Renal cortex interstitium (tissue), 11 donors: ENCODE data around the gene CLDN22. TPM values are rescaled to one million over a fixed set of nuclear protein-coding genes. Genes with fewer than 3 reads are reported as not detected.

Source experiments
- DNase-seq, 11 donors: peaks; one replicate each; pipeline ENCODE4 v3.0.0-alpha.2; 2013; ENCODE audit warnings: low read depth in 9 of 11, low spot score in 4 of 11; ENCODE audit errors: extremely low read depth in 1 of 11
- polyA plus RNA-seq, 3 donors: library from polyadenylated mRNA; unstranded; fragments of 120-200 nt; gene quantifications; one replicate each; pipeline ENCODE4 v1.2.1, GENCODE V29; 2013; ENCODE audit not compliant: insufficient read length in 3 of 3

Gene CLDN22
- polyA plus RNA-seq, 3 donors: 0.50 to 1.2 (median 0.85) TPM

- DNase-seq: no peak
Measured at GRCh38 chr4:183350317-183351071, 30.4 kb upstream of the CLDN22 start.

GRCh38 chr4:183349673-183350072 lies 29.6 kb upstream of the CLDN22 start:
- no peak for DNase-seq

- DNase-seq: peak in 1 of 11 donors; percentile 33
Measured at GRCh38 chr4:183348706-183349659, 28.9 kb upstream of the CLDN22 start.

GRCh38 chr4:183348136-183348535 lies 28.1 kb upstream of the CLDN22 start:
- no peak for DNase-seq

- no peak for DNase-seq
Measured at GRCh38 chr4:183347566-183347965, 27.5 kb upstream of the CLDN22 start.

GRCh38 chr4:183347146-183347545 lies 27.1 kb upstream of the CLDN22 start:
- DNase-seq: no peak

GRCh38 chr4:183345261-183345660 lies 25.2 kb upstream of the CLDN22 start:
- DNase-seq: no peak

GRCh38 chr4:183344523-183345255 lies 24.6 kb upstream of the CLDN22 start:
- DNase-seq: no peak

- DNase-seq: no peak
Measured at GRCh38 chr4:183343730-183344129, 23.7 kb upstream of the CLDN22 start.

GRCh38 chr4:183342541-183343533 lies 22.8 kb upstream of the CLDN22 start:
- peak in 1 of 11 donors; percentile 24 for DNase-seq

- DNase-seq: no peak
Measured at GRCh38 chr4:183337833-183338232, 17.8 kb upstream of the CLDN22 start.

GRCh38 chr4:183337349-183337748 lies 17.3 kb upstream of the CLDN22 start:
- no peak for DNase-seq

- no peak for DNase-seq
Measured at GRCh38 chr4:183335369-183335940, 15.4 kb upstream of the CLDN22 start.

- DNase-seq: no peak
Measured at GRCh38 chr4:183333983-183334382, 13.9 kb upstream of the CLDN22 start.

GRCh38 chr4:183333202-183333601 lies 13.1 kb upstream of the CLDN22 start:
- DNase-seq: no peak

GRCh38 chr4:183332447-183332846 lies 12.4 kb upstream of the CLDN22 start:
- DNase-seq: peak in 6 of 11 donors; percentile 26 to 52 (median 40)

GRCh38 chr4:183330841-183331240 lies 10.8 kb upstream of the CLDN22 start:
- DNase-seq: no peak
